HFFc6 (cell line): ENCODE results near the gene THSD7B. TPM values are rescaled to one million over a fixed set of nuclear protein-coding genes. Genes with fewer than 3 reads are reported as not detected.

Source experiments
- DNase-seq: peaks from one replicate; pipeline ENCODE4 v3.0.0-alpha.2; 2018
- H3K27ac Mint-ChIP-seq: 2 replicates; pipeline ENCODE4 v1.8.0; 2020; ENCODE audit warnings: mild to moderate bottlenecking, mixed read lengths
- H3K27me3 Mint-ChIP-seq: 2 replicates; pipeline ENCODE4 v1.8.0; 2021; ENCODE audit warnings: mild to moderate bottlenecking, moderate library complexity, mixed read lengths; ENCODE audit not compliant: insufficient read depth
- H3K36me3 Mint-ChIP-seq: 2 replicates; pipeline ENCODE4 v1.8.0; 2021; ENCODE audit warnings: low read depth, mixed read lengths
- H3K4me1 Mint-ChIP-seq: 2 replicates; pipeline ENCODE4 v1.8.0; 2020; ENCODE audit warnings: low read depth, mixed read lengths
- H3K4me3 Mint-ChIP-seq: 2 replicates; pipeline ENCODE4 v1.8.0; 2020; ENCODE audit warnings: mild to moderate bottlenecking, moderate library complexity, mixed read lengths
- H3K9me3 Mint-ChIP-seq: 2 replicates; pipeline ENCODE4 v1.8.0; 2020; ENCODE audit warnings: mild to moderate bottlenecking, mixed read lengths
- CTCF ChIP-seq: fragments of 200-600 bp; sonication (generic); IDR thresholded peaks from 2 replicates; pipeline ENCODE4 v1.5.0; 2021; ENCODE audit warnings: antibody characterized with exemption, mild to moderate bottlenecking
- total RNA-seq, 6 experiments: library from RNA; stranded (reverse); fragmentation: NEBNext Ultra II Directional; extraction: Animal tissue kit (Norgen Biotek cat#: 25700); gene quantifications; 2 replicates in 1 of 6; 3 replicates in 5 of 6; pipeline ENCODE4 v1.2.3, GENCODE V29; 2021

THSD7B gene
- total RNA-seq, 6 experiments from 2014 or later, result 0.10 to 0.25 (median 0.22) TPM; not detected in 2

- H3K27ac Mint-ChIP-seq, result no peak overlapping the region
Observed at GRCh38 chr2:137508739-137509384, 743.5 kb downstream of the THSD7B start.

GRCh38 chr2:137511526-137511925 lies 746.2 kb downstream of the THSD7B start:
- Mint-ChIP-seq H3K27me3 (no peaks in the 10 kb centered on the region; the same call in 1 of the 2 replicates), H3K27ac (no peak overlapping the region), H3K36me3 (no peaks in the 10 kb centered on the region), H3K9me3 (peaks cover 4% of the 10 kb centered on the region), H3K4me1 (no peaks in the 10 kb centered on the region), H3K4me3 (no peak overlapping the region)
- TF ChIP-seq CTCF, result no peak
- DNase-seq, result no peak

More at GRCh38 chr2:137508739-137509384, 743.5 kb downstream of the THSD7B start:
- Mint-ChIP-seq H3K9me3 (no peaks in the 10 kb centered on the region; the same call in 1 of the 2 replicates), H3K36me3 (no peaks in the 10 kb centered on the region), H3K4me3 (no peak overlapping the region), H3K27me3 (no peaks in the 10 kb centered on the region; the same call in 1 of the 2 replicates), H3K4me1 (no peaks in the 10 kb centered on the region)
- no peak for TF ChIP-seq CTCF
- DNase-seq, result no peak

GRCh38 chr2:137521653-137522619 lies 756.6 kb downstream of the THSD7B start:
- no peak overlapping the region for H3K27ac Mint-ChIP-seq
- no peaks in the 10 kb centered on the region for H3K4me1 Mint-ChIP-seq
- TF ChIP-seq CTCF, result no peak

GRCh38 chr2:137522620-137523011 lies 757.3 kb downstream of the THSD7B start:
- H3K36me3 Mint-ChIP-seq, result no peaks in the 10 kb centered on the region
- peaks cover 21% of the 10 kb centered on the region for H3K9me3 Mint-ChIP-seq
- no peak overlapping the region for H3K27ac Mint-ChIP-seq
- no peak overlapping the region for H3K4me3 Mint-ChIP-seq
- H3K27me3 Mint-ChIP-seq, result no peaks in the 10 kb centered on the region; the same call in 1 of the 2 replicates
- no peak for DNase-seq
- TF ChIP-seq CTCF, result no peak
- no peaks in the 10 kb centered on the region for H3K4me1 Mint-ChIP-seq

More at GRCh38 chr2:137521653-137522619, 756.6 kb downstream of the THSD7B start:
- no peak overlapping the region for H3K4me3 Mint-ChIP-seq
- DNase-seq, result no peak
- H3K27me3 Mint-ChIP-seq, result no peaks in the 10 kb centered on the region; the same call in 1 of the 2 replicates
- H3K9me3 Mint-ChIP-seq, result peaks cover 24% of the 10 kb centered on the region
- no peaks in the 10 kb centered on the region for H3K36me3 Mint-ChIP-seq

DNA sequence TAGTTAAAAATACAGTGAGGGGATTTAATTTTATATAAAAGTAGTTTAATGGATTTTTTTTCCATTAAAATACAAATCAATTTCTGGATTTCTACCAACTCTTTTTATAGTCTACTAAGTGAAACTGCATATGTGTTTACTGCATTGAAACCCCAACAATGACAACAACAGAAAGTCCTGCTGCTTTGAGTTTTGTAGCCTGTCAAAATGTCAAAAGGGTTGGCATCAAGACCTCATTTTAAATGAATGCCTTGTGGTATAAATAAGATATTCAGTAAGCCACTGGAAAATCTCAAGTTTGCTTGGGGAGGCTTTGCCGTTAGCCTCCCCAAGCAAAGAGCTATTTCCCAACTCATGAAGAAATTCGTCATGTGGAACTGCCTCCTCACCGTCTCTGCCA lies 758.6 kb downstream of the THSD7B start:
- no peak overlapping the region for H3K4me3 Mint-ChIP-seq
- no peak for TF ChIP-seq CTCF
- no peaks in the 10 kb centered on the region for H3K36me3 Mint-ChIP-seq
- DNase-seq, result no peak
- no peaks in the 10 kb centered on the region for H3K4me1 Mint-ChIP-seq
- no peak overlapping the region for H3K27ac Mint-ChIP-seq
- H3K9me3 Mint-ChIP-seq, result peaks cover 12% of the 10 kb centered on the region
- H3K27me3 Mint-ChIP-seq, result no peaks in the 10 kb centered on the region
